Measurements from ENCODE around the gene FLOT1. TPM values are rescaled to one million over a fixed set of nuclear protein-coding genes. Genes with fewer than 3 reads are reported as not detected.
A peak's percentile ranks its signal among the peaks of the same experiment; 100 is the strongest.

The FLOT1 gene
- total and polyA plus RNA-seq, 2 of the 13 experiments (the other 11 are each of a cell fraction or from before 2014, with no cell fraction given): 82.3 to 130 TPM

- TF ChIP-seq FOXP1 (IDR thresholded peaks at IDR 0.05): no peak
- no peak for TF ChIP-seq FOXP1 (CRISPR knock-in tag; IDR thresholded peaks at IDR 0.05)
- TF ChIP-seq MXI1 (IDR thresholded peaks at IDR 0.05; ENCODE audit: borderline replicate concordance, low read depth, low read length): no peak
- 0 out of 2 replicates have a peak, but pooled peaks have one; percentile 53 for TF ChIP-seq ZSCAN31 (CRISPR knock-in tag; IDR thresholded peaks at IDR 0.05; ENCODE audit: low read depth)
- TF ChIP-seq IKZF5 (CRISPR knock-in tag; IDR thresholded peaks at IDR 0.05): 0 out of 2 replicates have a peak, but pooled peaks have one; percentile 27
- 0 out of 2 replicates have a peak, but pooled peaks have one; percentile 19 for TF ChIP-seq ZNF317 (CRISPR knock-in tag; IDR thresholded peaks at IDR 0.05)
Measured at GRCh38 chr6:30725713-30726505, 16.6 kb downstream of the FLOT1 start (continued).

GRCh38 chr6:30724906-30725667, 17.4 kb downstream of the FLOT1 start:
- 90% methylated on average over 6 of the region's 6 CpGs for WGBS (ENCODE audit: low lambda C conversion rate)
- TF ChIP-seq ZNF17 (CRISPR knock-in tag; IDR thresholded peaks at IDR 0.05) (no peak), SMARCE1 (IDR thresholded peaks at IDR 0.05; ENCODE audit: borderline replicate concordance) (no peak), ZBTB37 (CRISPR knock-in tag; IDR thresholded peaks at IDR 0.05) (no peak), ZMAT3 (CRISPR knock-in tag; conservative IDR thresholded peaks at IDR 0.05) (no peak), SRSF9 (IDR thresholded peaks at IDR 0.05; ENCODE audit: borderline replicate concordance, insufficient read depth, low read depth, low read length, poor library complexity, severe bottlenecking) (no peak), CC2D1A (CRISPR knock-in tag; IDR thresholded peaks at IDR 0.05) (no peak), ZNF781 (CRISPR knock-in tag; IDR thresholded peaks at IDR 0.05; ENCODE audit: borderline replicate concordance, not compliant biosample characterization) (no peak), SOX5 (CRISPR knock-in tag; IDR thresholded peaks at IDR 0.05; ENCODE audit: borderline replicate concordance) (no peak), ZBTB4 (CRISPR knock-in tag; IDR thresholded peaks at IDR 0.05; ENCODE audit: borderline replicate concordance) (no peak)

More at GRCh38 chr6:30724906-30725667, 17.4 kb downstream of the FLOT1 start:
- BruUV-seq (replicated peaks): no TSS peak
- intact Hi-C loops (cut with micrococcal nuclease; ENCODE audit: unreplicated experiment): loop anchor here (5.0 kb wide), 2 partner anchors 152 to 243 kb away; no protein-coding TSS in a partner anchor
- Histone ChIP-seq H3K27me3 (ENCODE audit: control insufficient read depth in 1 of 2, insufficient read depth in 2 of 2, low read length in 2 of 2) (no peaks in the 10 kb centered on the region; a peak in 1 of 5 replicates), H4K20me1 (ENCODE audit: insufficient read depth, low read length) (peaks cover 44% of the 10 kb centered on the region), H3K36me3 (replicated peaks in 1 of 2; ENCODE audit: control insufficient read depth in 1 of 2, insufficient read depth in 2 of 2, low read length in 2 of 2) (peaks cover 20 to 58% of the 10 kb centered on the region in 2 experiments), H3K27ac (ENCODE audit: extremely low read length, insufficient read depth, low read length) (no peak overlapping the region), H3K9ac (ENCODE audit: insufficient read depth, low read depth, low read length) (no peak overlapping the region), H3K4me3 (replicated peaks in 1 of 3; ENCODE audit: insufficient read depth in 1 of 3, low read depth in 2 of 3, low read length in 3 of 3) (no peak overlapping the region), H3K4me1 (ENCODE audit: insufficient read depth, low read length) (peaks cover 48% of the 10 kb centered on the region), H3K9me3 (ENCODE audit: low read length) (no peaks in the 10 kb centered on the region), H2AFZ (ENCODE audit: low read length) (no peak overlapping the region), H3K79me2 (ENCODE audit: insufficient read depth, low read length) (peaks cover 37% of the 10 kb centered on the region), H3K4me2 (ENCODE audit: low read depth, low read length) (no peak overlapping the region)
- no peak for ATAC-seq
- ChIA-PET POLR2A (interaction anchor here (1.2 to 5.0 kb wide), 6 partner anchors 8 to 53 kb away, joined by 3 to 92 read pairs (median 6); partner anchors contain the start of genes DHX16, FLOT1 and MDC1), CTCF (ENCODE audit: low intra/inter-chr PET ratio, low total read pairs) (interaction anchor here (1.3 kb wide), 1 partner anchor 42 kb away, joined by 3 read pairs; no protein-coding TSS in a partner anchor)
- DNase-seq (ENCODE audit: low spot score): no peak
- no peak for FAIRE-seq
- in situ Hi-C loops (cut with HindIII; ENCODE audit: extremely low pct_ligation_motif_present, low pct_unique_long_range_greater_than_20kb): loop anchor here (5.0 to 10.0 kb wide), 2 partner anchors 48 to 240 kb away; partner anchors contain the start of gene HLA-E
